Measurements from ENCODE around the gene C1orf226. TPM values are rescaled to one million over a fixed set of nuclear protein-coding genes. Genes with fewer than 3 reads are reported as not detected.

The C1orf226 gene
- total and polyA plus RNA-seq, 9 of the 15 experiments (the other 6 are each of a cell fraction or from before 2014, with no cell fraction given), result 0.10 to 1.4 (median 0.47) TPM

GRCh38 chr1:162349635-162350330 lies 31.7 kb upstream of the C1orf226 start (continued):
- peak; percentile 49 for TF ChIP-seq ATF3 (IDR thresholded peaks at IDR 0.05)
- no peak for TF ChIP-seq ATF3 (CRISPR knock-in tag; conservative IDR thresholded peaks at IDR 0.05)
- TF ChIP-seq NCOA1 (IDR thresholded peaks at IDR 0.05; ENCODE audit: low read depth), result no peak
- TF ChIP-seq STAG1 (CRISPR knock-in tag; IDR thresholded peaks at IDR 0.05; ENCODE audit: borderline replicate concordance), result no peak
- TF ChIP-seq POLR2G (IDR thresholded peaks at IDR 0.05; ENCODE audit: low read depth, low read length), result no peak
- no peak for TF ChIP-seq HDAC6 (IDR thresholded peaks at IDR 0.05; ENCODE audit: low read depth, low read length)
- TF ChIP-seq ILF3 (IDR thresholded peaks at IDR 0.05; ENCODE audit: borderline replicate concordance), result no peak
- TF ChIP-seq GTF2E2 (tag; IDR thresholded peaks at IDR 0.05), result no peak
- TF ChIP-seq NELFE (IDR thresholded peaks at IDR 0.05; ENCODE audit: insufficient read depth, insufficient read length), result no peak
- TF ChIP-seq ATF6 (CRISPR knock-in tag; IDR thresholded peaks at IDR 0.05), result 0 out of 2 replicates have a peak, but pooled peaks have one; percentile 38
- no peak for TF ChIP-seq SMAD2 (IDR thresholded peaks at IDR 0.05; ENCODE audit: low read depth, low read length)
- TF ChIP-seq SMARCA5 (IDR thresholded peaks at IDR 0.05), result no peak
- peak; percentile 70; the same call in 1 of the 2 replicates for TF ChIP-seq JUND (IDR thresholded peaks at IDR 0.05; ENCODE audit: borderline replicate concordance, low read depth, low read length)
- TF ChIP-seq JUND (tag; IDR thresholded peaks at IDR 0.05; ENCODE audit: borderline replicate concordance, low read depth, low read length), result peak; percentile 60; the same call in 1 of the 3 replicates
- peak; percentile 92 for TF ChIP-seq FOSL1 (tag; conservative IDR thresholded peaks at IDR 0.05)
- no peak for TF ChIP-seq MED1 (CRISPR knock-in tag; IDR thresholded peaks at IDR 0.05; ENCODE audit: borderline replicate concordance)
- TF ChIP-seq HBP1 (CRISPR knock-in tag; IDR thresholded peaks at IDR 0.05), result no peak
- TF ChIP-seq ZNF830 (CRISPR knock-in tag; IDR thresholded peaks at IDR 0.05), result no peak
- no peak for TF ChIP-seq ZNF79 (CRISPR knock-in tag; IDR thresholded peaks at IDR 0.05; ENCODE audit: low read depth)
- no peak for TF ChIP-seq HNRNPK (IDR thresholded peaks at IDR 0.05; ENCODE audit: low read depth, low read length, poor library complexity, severe bottlenecking)
- TF ChIP-seq SMARCA4 (IDR thresholded peaks at IDR 0.05), result peak; percentile 57; the same call in 1 of the 2 replicates
- TF ChIP-seq MEF2A (IDR thresholded peaks at IDR 0.05; ENCODE audit: control insufficient read depth, low read depth, low read length), result no peak
- TF ChIP-seq TCF3 (CRISPR knock-in tag; IDR thresholded peaks at IDR 0.05), result no peak
- TF ChIP-seq ZNF324 (CRISPR knock-in tag; IDR thresholded peaks at IDR 0.05), result no peak
